Skeletal muscle tissue (tissue), 4 donors: ENCODE data around the gene DENND1A. TPM values are rescaled to one million over a fixed set of nuclear protein-coding genes. Genes with fewer than 3 reads are reported as not detected.

Source experiments
- H3K27ac ChIP-seq: one replicate; pipeline ENCODE4 v1.7.0; 2013; ENCODE audit warnings: mild to moderate bottlenecking, low read depth, low read length, inconsistent platforms
- H3K27me3 ChIP-seq, 3 donors: one replicate each; pipeline ENCODE4 v1.7.0; 2013; ENCODE audit warnings: low read length in 3 of 3; ENCODE audit not compliant: control insufficient read depth in 3 of 3, insufficient read depth in 3 of 3
- H3K36me3 ChIP-seq, 3 donors: one replicate each; pipeline ENCODE4 v1.7.0; 2013; ENCODE audit warnings: low read length in 3 of 3; ENCODE audit not compliant: control insufficient read depth in 3 of 3, insufficient read depth in 3 of 3
- H3K4me1 ChIP-seq, 3 donors: one replicate each; pipeline ENCODE4 v1.7.0; 2013; ENCODE audit warnings: low read length in 3 of 3, mild to moderate bottlenecking in 3 of 3; ENCODE audit not compliant: control insufficient read depth in 3 of 3, insufficient read depth in 3 of 3
- H3K4me3 ChIP-seq, 3 donors: one replicate each; pipeline ENCODE4 v1.7.0; 2013; ENCODE audit warnings: low read length in 3 of 3
- H3K9ac ChIP-seq, 3 donors: one replicate each; pipeline ENCODE4 v1.7.0; 2013; ENCODE audit warnings: low read length in 3 of 3, mild to moderate bottlenecking in 3 of 3, moderate library complexity in 2 of 3, low read depth in 1 of 3
- H3K9me3 ChIP-seq, 3 donors: one replicate each; pipeline ENCODE4 v1.7.0; 2013; ENCODE audit warnings: low read length in 3 of 3; ENCODE audit not compliant: control insufficient read depth in 3 of 3
- total RNA-seq: library from RNA; depleted of rRNA; stranded (reverse); fragments of >200 nt; gene quantifications from one replicate; pipeline ENCODE4 v1.2.3, GENCODE V29; 2014
- donor health status: Osteomylitis.

The DENND1A gene
- total RNA-seq, 1 donor from 2014 or later, result 23.5 TPM

GRCh38 chr9:123746765-123747164, 183.2 kb downstream of the DENND1A start:
- Histone ChIP-seq H3K27ac (no peak overlapping the region), H3K9me3 (no peaks in the 10 kb centered on the region), H3K27me3 (no peaks in the 10 kb centered on the region), H3K4me3 (no peak overlapping the region), H3K36me3 (no peaks in the 10 kb centered on the region), H3K4me1 (peaks cover 7 to 10% (median 9%) of the 10 kb centered on the region in 3 donors), H3K9ac (no peak overlapping the region)

- Histone ChIP-seq H3K9me3 (no peaks in the 10 kb centered on the region), H3K36me3 (no peaks in the 10 kb centered on the region), H3K27me3 (no peaks in the 10 kb centered on the region), H3K27ac (no peak overlapping the region), H3K4me1 (peaks cover 7 to 11% (median 10%) of the 10 kb centered on the region in 3 donors), H3K9ac (no peak overlapping the region), H3K4me3 (no peak overlapping the region)
Observed at GRCh38 chr9:123745933-123746332, 184.0 kb downstream of the DENND1A start.

DNA sequence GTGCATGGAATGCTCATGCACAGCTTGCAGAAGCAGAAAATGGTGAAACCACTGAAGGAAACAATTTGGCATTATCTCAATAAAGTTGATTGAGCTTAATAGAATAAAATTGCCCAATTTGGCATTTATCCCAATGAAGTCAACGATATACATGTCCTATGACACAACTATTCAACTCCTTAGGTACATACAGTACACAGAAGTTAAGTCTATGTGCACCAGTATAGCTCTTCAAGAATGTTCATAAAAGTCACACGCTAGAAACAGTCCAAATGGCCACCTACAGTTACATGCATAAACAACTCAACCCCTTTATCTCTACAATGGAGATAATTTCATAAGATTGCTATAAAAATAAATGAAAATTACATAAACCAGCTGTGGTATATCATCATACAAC, 184.5 kb downstream of the DENND1A start:
- H3K9ac ChIP-seq, result no peak overlapping the region
- no peaks in the 10 kb centered on the region for H3K36me3 ChIP-seq
- H3K9me3 ChIP-seq, result no peaks in the 10 kb centered on the region
- peaks cover 7 to 11% (median 10%) of the 10 kb centered on the region in 3 donors for H3K4me1 ChIP-seq
- H3K27ac ChIP-seq, result no peak overlapping the region
- H3K27me3 ChIP-seq, result no peaks in the 10 kb centered on the region
- no peak overlapping the region for H3K4me3 ChIP-seq

- Histone ChIP-seq H3K9ac (no peak overlapping the region), H3K9me3 (no peaks in the 10 kb centered on the region), H3K4me3 (no peak overlapping the region), H3K27me3 (no peaks in the 10 kb centered on the region), H3K36me3 (no peaks in the 10 kb centered on the region), H3K27ac (no peak overlapping the region), H3K4me1 (peaks cover 3 to 11% (median 5%) of the 10 kb centered on the region in 3 donors)
Observed at GRCh38 chr9:123743737-123744136, 186.2 kb downstream of the DENND1A start.

- Histone ChIP-seq H3K9ac (peak overlapping the region in 1 of 3 donors; percentile 9), H3K36me3 (no peaks in the 10 kb centered on the region), H3K27ac (no peak overlapping the region), H3K4me3 (peak overlapping the region in 2 of 3 donors; percentile 5 to 25), H3K4me1 (peaks cover 3 to 11% (median 5%) of the 10 kb centered on the region in 3 donors), H3K9me3 (no peaks in the 10 kb centered on the region), H3K27me3 (no peaks in the 10 kb centered on the region)
Observed at GRCh38 chr9:123742009-123742767, 187.7 kb downstream of the DENND1A start.

GRCh38 chr9:123741214-123741613, 188.7 kb downstream of the DENND1A start:
- Histone ChIP-seq H3K4me1 (peaks cover 3 to 11% (median 5%) of the 10 kb centered on the region in 3 donors), H3K9me3 (no peaks in the 10 kb centered on the region), H3K36me3 (no peaks in the 10 kb centered on the region), H3K27ac (peak overlapping the region; percentile 1), H3K4me3 (no peak overlapping the region), H3K9ac (no peak overlapping the region), H3K27me3 (no peaks in the 10 kb centered on the region)

GRCh38 chr9:123739902-123740301, 190.0 kb downstream of the DENND1A start:
- Histone ChIP-seq H3K36me3 (no peaks in the 10 kb centered on the region), H3K9ac (no peak overlapping the region), H3K4me1 (peaks cover 3 to 11% (median 5%) of the 10 kb centered on the region in 3 donors), H3K27ac (no peak overlapping the region), H3K4me3 (no peak overlapping the region), H3K27me3 (no peaks in the 10 kb centered on the region), H3K9me3 (no peaks in the 10 kb centered on the region)

GRCh38 chr9:123739387-123739786, 190.5 kb downstream of the DENND1A start:
- Histone ChIP-seq H3K9me3 (no peaks in the 10 kb centered on the region), H3K4me1 (peaks cover 3 to 11% (median 5%) of the 10 kb centered on the region in 3 donors), H3K4me3 (no peak overlapping the region), H3K36me3 (no peaks in the 10 kb centered on the region), H3K27me3 (no peaks in the 10 kb centered on the region), H3K27ac (no peak overlapping the region), H3K9ac (no peak overlapping the region)

DNA sequence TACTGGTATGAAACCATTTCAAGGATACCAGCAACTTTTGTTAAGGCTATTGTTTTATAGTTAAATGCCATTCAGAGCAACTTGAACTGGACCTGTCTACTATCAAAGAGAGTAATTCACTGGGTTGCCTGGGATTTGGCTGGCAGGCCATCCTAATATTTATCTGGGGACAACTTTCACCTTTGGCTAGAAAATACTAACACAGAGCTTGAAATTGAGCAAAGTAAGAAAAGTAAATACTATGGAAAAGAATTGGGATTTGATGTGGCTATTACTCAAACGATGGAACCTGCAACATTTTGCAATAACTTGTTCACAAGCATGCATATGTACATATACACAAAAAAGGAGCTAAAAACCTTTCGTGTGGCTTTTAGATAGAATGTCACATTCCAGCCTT, 191.3 kb downstream of the DENND1A start:
- no peaks in the 10 kb centered on the region for H3K27me3 ChIP-seq
- H3K9me3 ChIP-seq, result no peaks in the 10 kb centered on the region
- no peak overlapping the region for H3K4me3 ChIP-seq
- H3K36me3 ChIP-seq, result no peaks in the 10 kb centered on the region
- peaks cover 3 to 11% (median 5%) of the 10 kb centered on the region in 3 donors for H3K4me1 ChIP-seq
- H3K9ac ChIP-seq, result no peak overlapping the region
- H3K27ac ChIP-seq, result no peak overlapping the region

DNA sequence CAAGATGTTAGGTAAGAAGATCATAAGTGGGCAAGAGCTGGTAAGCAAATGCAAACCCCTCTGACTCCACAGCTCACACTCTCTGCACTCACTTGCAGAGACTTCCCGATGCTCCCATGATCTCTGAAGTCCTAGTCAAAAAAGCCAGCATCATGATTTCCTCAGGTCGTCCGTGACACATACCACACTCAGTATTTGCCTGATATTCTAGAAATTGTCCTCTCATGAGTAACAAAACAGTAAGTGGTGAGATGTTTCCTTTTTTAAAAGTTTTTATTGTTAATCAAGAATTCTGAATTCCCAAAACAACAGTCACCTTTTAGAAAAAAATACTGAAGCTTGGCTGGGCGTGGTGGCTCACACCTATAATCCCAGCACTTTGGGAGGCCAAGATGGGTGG, 194.6 kb downstream of the DENND1A start:
- no peaks in the 10 kb centered on the region for H3K9me3 ChIP-seq
- H3K27me3 ChIP-seq, result no peaks in the 10 kb centered on the region
- H3K9ac ChIP-seq, result no peak overlapping the region
- H3K4me3 ChIP-seq, result no peak overlapping the region
- no peaks in the 10 kb centered on the region for H3K36me3 ChIP-seq
- H3K27ac ChIP-seq, result no peak overlapping the region
- no peaks in the 10 kb centered on the region for H3K4me1 ChIP-seq
